Liver (tissue), 9 donors: ENCODE results near the gene LBX1. TPM values are rescaled to one million over a fixed set of nuclear protein-coding genes. Genes with fewer than 3 reads are reported as not detected.

Source experiments
- DNase-seq: peaks from one replicate; pipeline ENCODE4 v3.0.0-alpha.2; 2017; ENCODE audit warnings: low spot score
- H3K27ac ChIP-seq, 2 donors: one replicate each; pipeline ENCODE4 v1.7.0; 2013; ENCODE audit warnings: inconsistent platforms in 2 of 2, low read length in 2 of 2, control low read depth in 1 of 2, low read depth in 1 of 2, mild to moderate bottlenecking in 1 of 2
- H3K27me3 ChIP-seq, 4 donors: one replicate each; pipeline versions ENCODE4 v1.6.1 to v1.7.0; 2013; ENCODE audit warnings: low read length in 3 of 4, inconsistent platforms in 1 of 4, mild to moderate bottlenecking in 1 of 4, moderate library complexity in 1 of 4; ENCODE audit not compliant: control insufficient read depth in 4 of 4, insufficient read depth in 4 of 4
- H3K36me3 ChIP-seq, 4 donors: one replicate each; pipeline versions ENCODE4 v1.6.1 to v1.7.0; 2013; ENCODE audit warnings: low read length in 3 of 4, mild to moderate bottlenecking in 3 of 4, low read depth in 1 of 4, moderate library complexity in 1 of 4; ENCODE audit not compliant: control insufficient read depth in 4 of 4, insufficient read depth in 3 of 4
- H3K4me1 ChIP-seq, 4 donors: one replicate each; pipeline versions ENCODE4 v1.6.1 to v1.7.0; 2013; ENCODE audit warnings: low read length in 3 of 4, mild to moderate bottlenecking in 3 of 4, moderate library complexity in 1 of 4; ENCODE audit not compliant: control insufficient read depth in 4 of 4, insufficient read depth in 4 of 4
- H3K4me3 ChIP-seq, 3 donors: one replicate each; pipeline versions ENCODE4 v1.6.1 to v1.7.0; 2013; ENCODE audit warnings: low read length in 3 of 3, control low read depth in 1 of 3, low read depth in 1 of 3, mild to moderate bottlenecking in 1 of 3
- H3K9ac ChIP-seq, 2 donors: one replicate each; pipeline ENCODE4 v1.7.0; 2013; ENCODE audit warnings: low read length in 2 of 2, mild to moderate bottlenecking in 2 of 2, moderate library complexity in 2 of 2, control low read depth in 1 of 2, low read depth in 1 of 2
- H3K9me3 ChIP-seq, 4 donors: one replicate each; pipeline versions ENCODE4 v1.6.1 to v1.7.0; 2013; ENCODE audit warnings: low read length in 3 of 4; ENCODE audit not compliant: control insufficient read depth in 4 of 4
- CTCF ChIP-seq: fragments of 150-350 bp; IDR thresholded peaks from 2 replicates; pipeline ENCODE4 v1.5.1; 2017; ENCODE audit warnings: improper control_type of control experiment, low read depth, low read length; ENCODE audit not compliant: missing input control
- EGR1 ChIP-seq, 2 donors: IDR thresholded peaks; 2 replicates each; pipeline ENCODE4 v1.6.1; 2016 to 2018; ENCODE audit warnings: antibody characterized with exemption in 2 of 2, low read depth in 2 of 2
- FOXA1 ChIP-seq: IDR thresholded peaks from 2 replicates; pipeline ENCODE4 v1.6.1; 2016; ENCODE audit warnings: antibody characterized with exemption
- FOXA2 ChIP-seq: IDR thresholded peaks from 2 replicates; pipeline ENCODE4 v1.6.1; 2016; ENCODE audit warnings: antibody characterized with exemption
- GABPA ChIP-seq, 2 donors: IDR thresholded peaks in 1 of 2; conservative IDR thresholded peaks in 1 of 2; 2 replicates each; pipeline ENCODE4 v1.6.1; 2016; ENCODE audit warnings: antibody characterized with exemption in 2 of 2, mild to moderate bottlenecking in 1 of 2, moderate library complexity in 1 of 2
- HNF4A ChIP-seq, 2 donors: conservative IDR thresholded peaks; 2 replicates each; pipeline ENCODE4 v1.6.1; 2016; ENCODE audit warnings: antibody characterized with exemption in 2 of 2, mild to moderate bottlenecking in 2 of 2
- HNF4G ChIP-seq: IDR thresholded peaks from 2 replicates; pipeline ENCODE4 v1.6.1; 2016; ENCODE audit warnings: antibody characterized with exemption
- JUND ChIP-seq, 2 donors: IDR thresholded peaks; 2 replicates each; pipeline ENCODE4 v1.6.1; 2016; ENCODE audit warnings: antibody characterized with exemption in 2 of 2
- NR2F2 ChIP-seq: IDR thresholded peaks from 2 replicates; pipeline ENCODE4 v1.6.1; 2016; ENCODE audit warnings: antibody characterized with exemption
- RXRA ChIP-seq, 2 donors: IDR thresholded peaks; 2 replicates each; pipeline ENCODE4 v1.6.1; 2017 to 2018; ENCODE audit warnings: antibody characterized with exemption in 2 of 2, mild to moderate bottlenecking in 1 of 2
- SP1 ChIP-seq: IDR thresholded peaks from 2 replicates; pipeline ENCODE4 v1.6.1; 2018; ENCODE audit warnings: antibody characterized with exemption, mild to moderate bottlenecking
- TAF1 ChIP-seq: conservative IDR thresholded peaks from 2 replicates; pipeline ENCODE4 v1.6.1; 2016; ENCODE audit warnings: antibody characterized with exemption, mild to moderate bottlenecking
- YY1 ChIP-seq: IDR thresholded peaks from 2 replicates; pipeline ENCODE4 v1.6.1; 2016; ENCODE audit warnings: antibody characterized with exemption, mild to moderate bottlenecking
- ZBTB33 ChIP-seq: IDR thresholded peaks from 2 replicates; pipeline ENCODE4 v1.6.1; 2016; ENCODE audit warnings: antibody characterized with exemption
- WGBS: extraction: QIAGEN DNeasy Blood & Tissue Kit; methylation state at CpG from one replicate; pipeline ENCODE4 v1.1.7; 2013; 5-methylcytosine and 5-hydroxymethylcytosine counted together
- polyA plus RNA-seq, 2 donors: library from polyadenylated mRNA; stranded (reverse) in 1 of 2; unstranded in 1 of 2; fragments of 200-250 nt in 1 of 2; fragments of >200 nt in 1 of 2; fragmentation: Nextera tagmentation in 1 of 2; extraction: Ambion mirVana in 1 of 2; gene quantifications; one replicate each; pipeline versions ENCODE4 v1.2.1 to v1.2.3, GENCODE V29; 2013 to 2015
- total RNA-seq, 2 donors: library from RNA; depleted of rRNA; stranded (reverse); fragments of >200 nt; gene quantifications; one replicate each; pipeline ENCODE4 v1.2.3, GENCODE V29; 2014
- TF ChIP-seq, protein P1 (sequence below): IDR thresholded peaks from 2 replicates; pipeline ENCODE4 v1.6.1; 2016; ENCODE audit warnings: antibody characterized with exemption
- TF ChIP-seq, protein P2 (sequence below): IDR thresholded peaks from 2 replicates; pipeline ENCODE4 v1.6.1; 2016; ENCODE audit warnings: antibody characterized with exemption, mild to moderate bottlenecking
- donor health status: healthy.
- donor health status: healthy.
- donor health status: healthy.
- donor health status: healthy.
- donor health status: healthy.

The LBX1 gene
- total and polyA plus RNA-seq, 4 donors = not detected

GRCh38 chr10:101236376-101237080 is 7.3 kb upstream of the LBX1 start:
- 10% methylated on average over 47 of the region's 47 CpGs for WGBS
- TF ChIP-seq FOXA1 (no peak), EGR1 (IDR thresholded peaks at IDR 0.05; ENCODE audit: low read depth in 2 of 2) (no peak), CTCF (no peak), RXRA (IDR thresholded peaks at IDR 0.05) (no peak), HNF4G (no peak)
- no peak overlapping the region for H3K4me3 ChIP-seq

GRCh38 chr10:101235766-101236165 is 6.5 kb upstream of the LBX1 start:
- Histone ChIP-seq H3K9ac (no peak overlapping the region), H3K4me3 (no peak overlapping the region), H3K27me3 (peaks cover 10 to 43% (median 27%) of the 10 kb centered on the region in 4 donors), H3K27ac (no peak overlapping the region), H3K36me3 (no peaks in the 10 kb centered on the region), H3K4me1 (peaks cover 0 to 3% (median 0%) of the 10 kb centered on the region in 4 donors), H3K9me3 (no peaks in the 10 kb centered on the region)
- WGBS = 11% methylated on average over 4 of the region's 4 CpGs
- no peak for DNase-seq
- TF ChIP-seq FOXA2 (no peak), HNF4A (conservative IDR thresholded peaks at IDR 0.05) (no peak), HNF4G (no peak), EGR1 (IDR thresholded peaks at IDR 0.05; ENCODE audit: low read depth in 2 of 2) (no peak)
- TF ChIP-seq, protein P1, sequence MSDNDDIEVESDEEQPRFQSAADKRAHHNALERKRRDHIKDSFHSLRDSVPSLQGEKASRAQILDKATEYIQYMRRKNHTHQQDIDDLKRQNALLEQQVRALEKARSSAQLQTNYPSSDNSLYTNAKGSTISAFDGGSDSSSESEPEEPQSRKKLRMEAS = no peak

More at GRCh38 chr10:101236376-101237080, 7.3 kb upstream of the LBX1 start:
- no peak overlapping the region for H3K27ac ChIP-seq
- no peak overlapping the region for H3K9ac ChIP-seq
- H3K9me3 ChIP-seq = no peaks in the 10 kb centered on the region
- H3K36me3 ChIP-seq = no peaks in the 10 kb centered on the region
- DNase-seq = no peak
- peaks cover 0 to 3% (median 0%) of the 10 kb centered on the region in 4 donors for H3K4me1 ChIP-seq
- H3K27me3 ChIP-seq = peaks cover 6 to 37% (median 24%) of the 10 kb centered on the region in 4 donors

- 43% methylated on average over 1 of the region's 1 CpG for WGBS
- peaks cover 0 to 4% (median 2%) of the 10 kb centered on the region in 4 donors for H3K4me1 ChIP-seq
- no peak overlapping the region for H3K27ac ChIP-seq
- DNase-seq = no peak
- H3K36me3 ChIP-seq = no peaks in the 10 kb centered on the region
- peaks cover 10 to 47% (median 28%) of the 10 kb centered on the region in 4 donors for H3K27me3 ChIP-seq
- H3K9me3 ChIP-seq = no peaks in the 10 kb centered on the region
- H3K4me3 ChIP-seq = no peak overlapping the region
- H3K9ac ChIP-seq = no peak overlapping the region
- TF ChIP-seq, protein P2, sequence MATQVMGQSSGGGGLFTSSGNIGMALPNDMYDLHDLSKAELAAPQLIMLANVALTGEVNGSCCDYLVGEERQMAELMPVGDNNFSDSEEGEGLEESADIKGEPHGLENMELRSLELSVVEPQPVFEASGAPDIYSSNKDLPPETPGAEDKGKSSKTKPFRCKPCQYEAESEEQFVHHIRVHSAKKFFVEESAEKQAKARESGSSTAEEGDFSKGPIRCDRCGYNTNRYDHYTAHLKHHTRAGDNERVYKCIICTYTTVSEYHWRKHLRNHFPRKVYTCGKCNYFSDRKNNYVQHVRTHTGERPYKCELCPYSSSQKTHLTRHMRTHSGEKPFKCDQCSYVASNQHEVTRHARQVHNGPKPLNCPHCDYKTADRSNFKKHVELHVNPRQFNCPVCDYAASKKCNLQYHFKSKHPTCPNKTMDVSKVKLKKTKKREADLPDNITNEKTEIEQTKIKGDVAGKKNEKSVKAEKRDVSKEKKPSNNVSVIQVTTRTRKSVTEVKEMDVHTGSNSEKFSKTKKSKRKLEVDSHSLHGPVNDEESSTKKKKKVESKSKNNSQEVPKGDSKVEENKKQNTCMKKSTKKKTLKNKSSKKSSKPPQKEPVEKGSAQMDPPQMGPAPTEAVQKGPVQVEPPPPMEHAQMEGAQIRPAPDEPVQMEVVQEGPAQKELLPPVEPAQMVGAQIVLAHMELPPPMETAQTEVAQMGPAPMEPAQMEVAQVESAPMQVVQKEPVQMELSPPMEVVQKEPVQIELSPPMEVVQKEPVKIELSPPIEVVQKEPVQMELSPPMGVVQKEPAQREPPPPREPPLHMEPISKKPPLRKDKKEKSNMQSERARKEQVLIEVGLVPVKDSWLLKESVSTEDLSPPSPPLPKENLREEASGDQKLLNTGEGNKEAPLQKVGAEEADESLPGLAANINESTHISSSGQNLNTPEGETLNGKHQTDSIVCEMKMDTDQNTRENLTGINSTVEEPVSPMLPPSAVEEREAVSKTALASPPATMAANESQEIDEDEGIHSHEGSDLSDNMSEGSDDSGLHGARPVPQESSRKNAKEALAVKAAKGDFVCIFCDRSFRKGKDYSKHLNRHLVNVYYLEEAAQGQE = no peak
- TF ChIP-seq ZBTB33 = no peak
- TF ChIP-seq EGR1 (IDR thresholded peaks at IDR 0.05; ENCODE audit: low read depth in 2 of 2) = no peak
- no peak for TF ChIP-seq RXRA (IDR thresholded peaks at IDR 0.05)
- no peak for TF ChIP-seq HNF4A (conservative IDR thresholded peaks at IDR 0.05)
- TF ChIP-seq, protein P1 = no peak
- TF ChIP-seq HNF4G = no peak
- TF ChIP-seq SP1 = no peak
- no peak for TF ChIP-seq GABPA (IDR thresholded peaks at IDR 0.05 in 1 of 2, conservative IDR thresholded peaks at IDR 0.05 in 1 of 2)
- no peak for TF ChIP-seq NR2F2
- TF ChIP-seq FOXA2 = no peak
- no peak for TF ChIP-seq YY1
- no peak for TF ChIP-seq FOXA1
- no peak for TF ChIP-seq CTCF
- TF ChIP-seq JUND (IDR thresholded peaks at IDR 0.05) = no peak
- TF ChIP-seq TAF1 = no peak
Measured at GRCh38 chr10:101234333-101234732, 5.1 kb upstream of the LBX1 start.
